PC-9 (cell line): ENCODE data around the gene ANO7. TPM values are rescaled to one million over a fixed set of nuclear protein-coding genes. Genes with fewer than 3 reads are reported as not detected.

ENCODE experiments used
- BruUV-seq: library from RNA; stranded (reverse); fragments of 400-500 nt; replicated peaks from 2 replicates; lab custom pipeline; 2021; lab: Mats Ljungman, UMichigan
- CTCF ChIA-PET: fragments of 300-600 bp; sonication (Branson Sonifier 250); formaldehyde crosslinking; loops from one replicate; lab custom pipeline; 2022; ENCODE audit warnings: antibody characterized with exemption; lab: Charles Lee
- POLR2A ChIA-PET: fragments of 300-600 bp; sonication (Branson Sonifier 250); formaldehyde crosslinking; loops from one replicate; lab custom pipeline; 2022; ENCODE audit warnings: antibody characterized with exemption; ENCODE audit not compliant: unreplicated experiment; lab: Charles Lee
- DNase-seq, 2 experiments: peaks; one replicate each; pipeline versions ENCODE4 v3.0.0 to v3.0.0-alpha.2; 2015 to 2022; ENCODE audit warnings: mixed read lengths in 1 of 2
- H2AFZ ChIP-seq: fragments of 200-600 bp; sonication (generic); 2 replicates; pipeline ENCODE4 v1.8.1; 2017; ENCODE audit warnings: antibody characterized with exemption
- H3F3A ChIP-seq: fragments of 200-600 bp; sonication (generic); 2 replicates; pipeline ENCODE4 v1.8.1; 2017; ENCODE audit warnings: antibody characterized with exemption, mild to moderate bottlenecking, low read depth; ENCODE audit not compliant: insufficient read depth
- H3K27ac ChIP-seq: fragments of 200-600 bp; sonication (generic); 2 replicates; pipeline ENCODE4 v1.6.1; 2016; ENCODE audit warnings: mixed run types
- H3K27me3 ChIP-seq: fragments of 200-600 bp; sonication (generic); 2 replicates; pipeline ENCODE4 v1.6.1; 2016; ENCODE audit warnings: low read depth, mixed run types; ENCODE audit not compliant: insufficient read depth
- H3K36me3 ChIP-seq: fragments of 200-600 bp; sonication (generic); 2 replicates; pipeline ENCODE4 v1.6.1; 2016; ENCODE audit warnings: low read depth, mixed run types
- H3K4me1 ChIP-seq: fragments of 200-600 bp; sonication (generic); replicated peaks from 2 replicates; pipeline ENCODE4 v1.6.1; 2016; ENCODE audit warnings: mixed run types; ENCODE audit not compliant: insufficient read depth
- H3K4me2 ChIP-seq: fragments of 200-600 bp; sonication (generic); 2 replicates; pipeline ENCODE4 v1.6.1; 2017; ENCODE audit warnings: mixed run types
- H3K4me3 ChIP-seq: fragments of 200-600 bp; sonication (generic); 2 replicates; pipeline ENCODE4 v1.6.1; 2016; ENCODE audit warnings: mixed run types
- H3K79me2 ChIP-seq: fragments of 200-600 bp; sonication (generic); 2 replicates; pipeline ENCODE4 v1.6.1; 2017; ENCODE audit warnings: low read depth, mixed run types
- H3K9me2 ChIP-seq: fragments of 200-600 bp; sonication (generic); 2 replicates; pipeline ENCODE4 v1.8.1; 2017; ENCODE audit warnings: mild to moderate bottlenecking; ENCODE audit not compliant: insufficient read depth
- H3K9me3 ChIP-seq: fragments of 200-600 bp; sonication (generic); 2 replicates; pipeline ENCODE4 v1.8.1; 2016; ENCODE audit warnings: low read depth; ENCODE audit not compliant: insufficient read depth
- H4K20me1 ChIP-seq: fragments of 200-600 bp; sonication (generic); 2 replicates; pipeline ENCODE4 v1.8.1; 2017; ENCODE audit not compliant: insufficient read depth
- CTCF ChIP-seq: fragments of 200-600 bp; sonication (generic); conservative IDR thresholded peaks from 2 replicates; pipeline ENCODE4 v1.6.1; 2017; ENCODE audit warnings: mixed run types, antibody characterized with exemption, mild to moderate bottlenecking, moderate library complexity
- EZH2 ChIP-seq: fragments of 200-600 bp; sonication (generic); IDR thresholded peaks from 2 replicates; pipeline ENCODE4 v1.8.0; 2017; ENCODE audit warnings: antibody characterized with exemption, low read depth
- intact Hi-C: fragments of 100-400 bp; cut with micrococcal nuclease; formaldehyde crosslinking; loops from one replicate; pipeline ENCODE4 v1.10.0; 2022; ENCODE audit not compliant: unreplicated experiment
- total RNA-seq: library from RNA; stranded (reverse); gene quantifications from 2 replicates; pipeline ENCODE4 v1.2.3, GENCODE V29; 2021

The ANO7 gene
- total RNA-seq, 1 experiment from 2014 or later: 6.5 TPM

DNA sequence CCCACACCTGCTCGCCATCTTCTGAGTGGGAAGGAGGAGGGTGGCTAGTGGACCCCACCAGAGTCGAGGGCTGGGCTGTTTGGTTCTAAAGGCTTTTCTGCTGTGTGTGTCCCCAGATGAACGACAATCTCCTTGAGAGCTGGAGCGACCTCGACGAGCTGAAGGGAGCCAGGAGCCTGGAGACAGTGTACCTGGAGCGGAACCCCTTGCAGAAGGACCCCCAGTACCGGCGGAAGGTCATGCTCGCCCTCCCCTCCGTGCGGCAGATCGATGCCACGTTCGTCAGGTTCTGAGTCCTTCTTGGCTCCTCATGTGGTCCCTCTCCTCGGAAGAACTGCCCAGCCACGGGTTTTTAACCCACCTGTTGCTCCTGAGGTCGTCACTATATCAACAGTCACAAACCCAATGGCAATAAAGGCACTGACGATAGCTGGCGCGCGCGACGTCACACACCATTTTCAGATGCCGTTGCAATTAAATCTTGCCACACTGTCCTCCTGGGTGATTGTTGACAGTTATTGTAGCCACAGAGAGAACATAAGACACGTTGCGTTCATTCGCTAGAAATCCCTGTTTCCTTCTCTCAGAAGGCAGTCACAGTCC is 5.8 kb upstream of the ANO7 start:
- intact Hi-C loops: no loop called here
- no peaks in the 10 kb centered on the region for H3K4me1 ChIP-seq
- TF ChIP-seq EZH2 (no peak), CTCF (no peak)
- no peak overlapping the region for H2AFZ ChIP-seq
- H3F3A ChIP-seq: peaks cover 4% of the 10 kb centered on the region; the same call in 1 of the 2 replicates
- BruUV-seq: no TSS peak
- H3K27me3 ChIP-seq: no peaks in the 10 kb centered on the region
- 0 out of 2 replicates have a peak, but pooled peaks cover 6% of the 10 kb centered on the region for H3K36me3 ChIP-seq
- CTCF ChIA-PET: no interaction called here
- no peak overlapping the region for H3K4me3 ChIP-seq
- H3K9me3 ChIP-seq: no peaks in the 10 kb centered on the region
- H3K79me2 ChIP-seq: no peaks in the 10 kb centered on the region
- peak in 1 of 2 experiments; percentile 22 for DNase-seq
- no peaks in the 10 kb centered on the region for H4K20me1 ChIP-seq
- H3K9me2 ChIP-seq: no peaks in the 10 kb centered on the region
- H3K4me2 ChIP-seq: no peak overlapping the region
- POLR2A ChIA-PET: no interaction called here
- H3K27ac ChIP-seq: no peak overlapping the region

- H2AFZ ChIP-seq: no peak overlapping the region
- H3K4me1 ChIP-seq: no peaks in the 10 kb centered on the region
- no peaks in the 10 kb centered on the region for H3K79me2 ChIP-seq
- H3K9me3 ChIP-seq: no peaks in the 10 kb centered on the region
- no peak overlapping the region for H3K4me3 ChIP-seq
- BruUV-seq: no TSS peak
- ChIA-PET CTCF (no interaction called here), POLR2A (no interaction called here)
- H3F3A ChIP-seq: peaks cover 4% of the 10 kb centered on the region; the same call in 1 of the 2 replicates
- no peaks in the 10 kb centered on the region for H4K20me1 ChIP-seq
- 0 out of 2 replicates have a peak, but pooled peaks cover 6% of the 10 kb centered on the region for H3K36me3 ChIP-seq
- peaks cover 4% of the 10 kb centered on the region; the same call in 1 of the 2 replicates for H3K27me3 ChIP-seq
- no peak for DNase-seq
- H3K27ac ChIP-seq: no peak overlapping the region
- no peak overlapping the region for H3K4me2 ChIP-seq
- TF ChIP-seq CTCF (no peak), EZH2 (no peak)
- no peaks in the 10 kb centered on the region for H3K9me2 ChIP-seq
- intact Hi-C loops: no loop called here
Observed at GRCh38 chr2:241183221-241183620, 5.3 kb upstream of the ANO7 start.

GRCh38 chr2:241184901-241185300 is 3.6 kb upstream of the ANO7 start:
- BruUV-seq: no TSS peak
- TF ChIP-seq CTCF (no peak), EZH2 (no peak)
- no peaks in the 10 kb centered on the region for H3K79me2 ChIP-seq
- no peak overlapping the region for H2AFZ ChIP-seq
- peaks cover 21% of the 10 kb centered on the region for H3K27me3 ChIP-seq
- DNase-seq: peak in 1 of 2 experiments; percentile 22
- H3K4me2 ChIP-seq: no peak overlapping the region
- H3K9me2 ChIP-seq: no peaks in the 10 kb centered on the region
- CTCF ChIA-PET: no interaction called here
- H3K4me1 ChIP-seq: no peaks in the 10 kb centered on the region
- POLR2A ChIA-PET: interaction anchor here (0.7 kb wide), 1 partner anchor 35 kb away, joined by 15 read pairs; no protein-coding TSS in a partner anchor
- H3K9me3 ChIP-seq: no peaks in the 10 kb centered on the region
- H3K27ac ChIP-seq: no peak overlapping the region
- no peak overlapping the region for H3K4me3 ChIP-seq
- intact Hi-C loops: no loop called here
- H4K20me1 ChIP-seq: no peaks in the 10 kb centered on the region
- H3F3A ChIP-seq: peaks cover 4% of the 10 kb centered on the region; the same call in 1 of the 2 replicates
- H3K36me3 ChIP-seq: 0 out of 2 replicates have a peak, but pooled peaks cover 6% of the 10 kb centered on the region
